Nephron progenitor cell (in vitro differentiated cells): ENCODE results near the gene SORL1-AS1.
A peak's percentile ranks its signal among the peaks of the same experiment; 100 is the strongest.

Experiments used
- DNase-seq: peaks from one replicate; pipeline ENCODE4 v3.0.0; 2021
- H3K27ac Mint-ChIP-seq: 2 replicates; pipeline ENCODE4 v1.8.0; 2021; ENCODE audit warnings: mild to moderate bottlenecking, moderate library complexity, mixed read lengths
- H3K27me3 Mint-ChIP-seq: 2 replicates; pipeline ENCODE4 v1.8.0; 2021; ENCODE audit warnings: mild to moderate bottlenecking, low read depth, mixed read lengths; ENCODE audit not compliant: poor library complexity
- H3K36me3 Mint-ChIP-seq: 2 replicates; pipeline ENCODE4 v1.8.0; 2021; ENCODE audit warnings: low read depth, mixed read lengths
- H3K4me1 Mint-ChIP-seq: 2 replicates; pipeline ENCODE4 v1.8.0; 2021; ENCODE audit warnings: mixed read lengths
- H3K4me3 Mint-ChIP-seq: 2 replicates; pipeline ENCODE4 v1.8.0; 2021; ENCODE audit warnings: mild to moderate bottlenecking, moderate library complexity, mixed read lengths
- H3K9me3 Mint-ChIP-seq: 2 replicates; pipeline ENCODE4 v1.8.0; 2021; ENCODE audit warnings: mild to moderate bottlenecking, moderate library complexity, mixed read lengths
- TF ChIP-seq, protein P1 (sequence below): fragments of 200-600 bp; sonication (generic); IDR thresholded peaks from 2 replicates; pipeline ENCODE4 v1.5.0; 2021; ENCODE audit warnings: antibody characterized with exemption

SORL1-AS1 gene

DNA sequence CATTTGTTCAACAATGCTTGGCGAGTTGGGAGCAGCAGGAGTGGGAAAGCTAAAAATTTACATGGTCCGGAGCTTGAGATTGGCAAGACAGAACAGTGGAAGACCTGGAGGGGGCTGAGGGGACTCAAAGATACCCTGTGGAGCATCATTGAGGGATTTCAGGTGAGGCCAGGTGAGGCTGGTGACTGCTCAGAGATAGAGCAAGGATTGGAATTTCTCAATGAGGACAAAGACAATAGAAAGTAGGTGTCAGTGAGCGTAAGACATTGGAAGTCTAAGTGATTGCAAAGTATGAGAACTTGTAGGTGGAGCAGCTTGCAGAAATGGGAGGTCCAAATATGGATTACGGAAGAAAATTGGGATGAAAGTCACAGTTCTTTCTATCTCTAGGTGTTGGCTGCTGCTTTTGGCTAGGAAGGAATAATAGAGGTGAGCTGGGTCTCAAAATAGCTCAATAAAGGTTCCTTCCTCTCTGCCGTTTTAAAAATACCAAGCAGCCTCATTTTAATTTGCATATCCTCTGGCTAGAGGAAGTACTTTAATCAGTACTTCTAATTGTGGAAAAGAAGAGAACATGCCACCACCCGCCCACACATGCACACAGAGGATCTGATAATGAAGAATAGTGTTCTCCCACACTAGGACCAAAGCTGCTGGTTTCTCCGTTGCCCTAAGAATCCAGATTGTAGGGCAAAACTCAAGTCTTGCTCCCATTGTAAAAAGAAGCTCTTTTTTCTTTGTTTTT is 41.8 kb upstream of the SORL1-AS1 start:
- Mint-ChIP-seq H3K4me3 (no peak overlapping the region), H3K4me1 (peaks cover 14% of the 10 kb centered on the region), H3K9me3 (peaks cover 4% of the 10 kb centered on the region), H3K27ac (no peak overlapping the region), H3K27me3 (no peaks in the 10 kb centered on the region), H3K36me3 (peaks cover 79% of the 10 kb centered on the region)
- TF ChIP-seq, protein P1, sequence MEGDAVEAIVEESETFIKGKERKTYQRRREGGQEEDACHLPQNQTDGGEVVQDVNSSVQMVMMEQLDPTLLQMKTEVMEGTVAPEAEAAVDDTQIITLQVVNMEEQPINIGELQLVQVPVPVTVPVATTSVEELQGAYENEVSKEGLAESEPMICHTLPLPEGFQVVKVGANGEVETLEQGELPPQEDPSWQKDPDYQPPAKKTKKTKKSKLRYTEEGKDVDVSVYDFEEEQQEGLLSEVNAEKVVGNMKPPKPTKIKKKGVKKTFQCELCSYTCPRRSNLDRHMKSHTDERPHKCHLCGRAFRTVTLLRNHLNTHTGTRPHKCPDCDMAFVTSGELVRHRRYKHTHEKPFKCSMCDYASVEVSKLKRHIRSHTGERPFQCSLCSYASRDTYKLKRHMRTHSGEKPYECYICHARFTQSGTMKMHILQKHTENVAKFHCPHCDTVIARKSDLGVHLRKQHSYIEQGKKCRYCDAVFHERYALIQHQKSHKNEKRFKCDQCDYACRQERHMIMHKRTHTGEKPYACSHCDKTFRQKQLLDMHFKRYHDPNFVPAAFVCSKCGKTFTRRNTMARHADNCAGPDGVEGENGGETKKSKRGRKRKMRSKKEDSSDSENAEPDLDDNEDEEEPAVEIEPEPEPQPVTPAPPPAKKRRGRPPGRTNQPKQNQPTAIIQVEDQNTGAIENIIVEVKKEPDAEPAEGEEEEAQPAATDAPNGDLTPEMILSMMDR: no peak
- no peak for DNase-seq

DNA sequence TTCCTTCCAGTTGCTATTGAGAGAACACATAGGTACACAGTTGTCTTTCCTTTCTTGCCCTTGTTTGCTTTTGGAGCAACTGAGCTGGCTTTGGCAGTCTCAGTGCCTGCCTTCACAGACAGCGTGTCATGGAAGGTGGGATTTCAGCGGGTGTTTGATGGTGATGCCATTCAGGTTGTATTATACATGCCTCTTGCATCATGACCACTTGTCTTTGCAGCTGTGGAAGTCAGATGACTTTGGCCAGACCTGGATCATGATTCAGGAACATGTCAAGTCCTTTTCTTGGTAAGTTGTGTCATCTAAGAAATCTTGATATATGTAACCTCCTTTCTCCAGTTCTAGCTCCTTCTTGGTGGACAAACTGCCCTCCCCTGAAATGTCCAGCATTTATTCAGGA is 37.1 kb upstream of the SORL1-AS1 start:
- DNase-seq: no peak
- no peaks in the 10 kb centered on the region for H3K9me3 Mint-ChIP-seq
- TF ChIP-seq, protein P1: no peak
- H3K4me3 Mint-ChIP-seq: no peak overlapping the region
- no peaks in the 10 kb centered on the region for H3K27me3 Mint-ChIP-seq
- no peak overlapping the region for H3K27ac Mint-ChIP-seq
- H3K4me1 Mint-ChIP-seq: peaks cover 41% of the 10 kb centered on the region
- H3K36me3 Mint-ChIP-seq: peaks cover 67% of the 10 kb centered on the region

DNA sequence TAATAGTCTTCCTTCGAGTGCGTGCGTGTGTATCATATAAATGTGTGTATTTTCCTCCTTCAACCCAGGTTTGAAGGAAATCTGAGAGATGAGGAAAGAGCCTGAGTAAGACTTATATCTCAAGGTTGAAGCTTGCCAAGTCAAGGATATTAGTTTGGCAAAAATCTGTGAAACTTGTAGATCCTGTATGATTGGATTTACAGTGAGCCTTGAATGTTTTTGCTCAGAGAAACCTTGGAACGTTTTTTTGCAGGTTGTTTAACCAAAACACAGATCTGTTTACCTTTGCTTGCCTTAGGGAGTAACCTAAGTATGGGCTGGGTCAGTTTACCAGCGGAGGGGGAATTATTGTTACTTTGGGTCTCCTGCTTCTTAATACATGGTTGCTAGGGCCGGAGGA is 35.9 kb upstream of the SORL1-AS1 start:
- Mint-ChIP-seq H3K27me3 (peaks cover 3% of the 10 kb centered on the region), H3K36me3 (peaks cover 68% of the 10 kb centered on the region), H3K9me3 (no peaks in the 10 kb centered on the region), H3K4me3 (peak overlapping the region; percentile 30), H3K4me1 (peaks cover 49% of the 10 kb centered on the region), H3K27ac (peak overlapping the region; percentile 64)
- no peak for DNase-seq
- TF ChIP-seq, protein P1: no peak

DNA sequence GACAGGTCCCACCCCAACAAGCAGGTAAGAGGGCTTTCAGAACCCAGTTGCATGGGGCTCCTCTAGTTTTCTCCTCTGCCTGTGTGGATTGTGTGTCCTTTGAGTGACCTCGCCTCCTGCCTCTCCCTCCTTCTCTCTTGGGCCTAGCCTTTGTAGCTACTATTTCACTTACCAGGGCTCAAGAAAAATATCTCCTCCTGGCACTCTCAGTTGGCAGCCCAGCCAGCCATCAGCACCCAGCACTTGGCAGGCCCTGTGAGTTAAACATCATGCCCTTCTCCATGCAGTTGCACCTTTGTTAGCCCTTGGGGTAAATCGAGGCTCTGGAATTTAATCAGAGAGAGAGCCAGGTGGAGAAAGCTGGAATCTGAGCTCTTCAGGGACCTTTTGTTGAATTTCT is 35.4 kb upstream of the SORL1-AS1 start:
- Mint-ChIP-seq H3K27me3 (peaks cover 3% of the 10 kb centered on the region), H3K36me3 (peaks cover 65% of the 10 kb centered on the region), H3K4me3 (peak overlapping the region; percentile 30), H3K9me3 (no peaks in the 10 kb centered on the region), H3K4me1 (peaks cover 53% of the 10 kb centered on the region), H3K27ac (peak overlapping the region; percentile 64)
- no peak for DNase-seq
- TF ChIP-seq, protein P1: no peak

DNA sequence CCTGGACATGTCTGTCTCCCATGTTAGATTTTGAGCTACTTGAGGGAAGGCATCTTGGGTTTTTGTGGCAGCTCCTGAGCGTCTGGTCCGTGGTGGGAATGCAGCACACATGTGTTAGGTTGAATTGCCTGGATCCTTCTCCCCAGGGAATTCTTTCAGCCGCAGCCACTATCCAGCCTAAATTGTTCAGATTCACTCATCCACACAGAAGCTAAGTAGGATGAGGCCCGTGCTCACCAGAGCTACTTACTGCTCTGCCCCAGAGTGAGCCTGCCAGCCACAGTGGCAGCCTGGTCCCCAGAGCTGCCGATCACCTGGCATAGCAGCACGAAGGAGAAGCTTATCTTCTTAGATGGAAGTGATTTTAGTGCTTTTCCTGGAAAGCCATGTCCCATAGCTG is 34.4 kb upstream of the SORL1-AS1 start:
- H3K9me3 Mint-ChIP-seq: no peaks in the 10 kb centered on the region
- TF ChIP-seq, protein P1: no peak
- H3K27ac Mint-ChIP-seq: peak overlapping the region; percentile 49
- H3K4me1 Mint-ChIP-seq: peaks cover 63% of the 10 kb centered on the region
- DNase-seq: no peak
- peaks cover 3% of the 10 kb centered on the region for H3K27me3 Mint-ChIP-seq
- H3K4me3 Mint-ChIP-seq: no peak overlapping the region
- H3K36me3 Mint-ChIP-seq: peaks cover 65% of the 10 kb centered on the region

DNA sequence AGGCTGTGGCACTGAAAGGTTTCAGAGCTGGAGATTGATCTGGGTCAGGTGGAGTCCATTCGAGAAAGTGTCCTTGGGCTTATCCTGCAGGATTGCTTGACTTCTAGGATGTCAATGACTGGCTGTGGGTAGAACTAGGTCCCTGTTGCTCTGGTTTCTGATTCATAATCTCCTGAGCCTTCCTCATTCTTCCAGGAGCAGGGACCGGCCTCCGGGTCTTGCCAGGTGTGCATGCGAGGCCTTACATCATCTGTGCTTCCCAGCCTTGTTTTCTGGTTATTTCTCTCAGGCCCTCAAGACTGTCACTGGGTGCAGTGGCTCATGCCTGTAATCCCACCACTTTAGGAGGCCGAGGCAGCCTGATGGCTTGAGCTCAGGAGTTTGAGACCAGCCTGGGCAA is 33.3 kb upstream of the SORL1-AS1 start:
- Mint-ChIP-seq H3K36me3 (peaks cover 56% of the 10 kb centered on the region), H3K27me3 (peaks cover 3% of the 10 kb centered on the region), H3K27ac (no peak overlapping the region), H3K4me3 (no peak overlapping the region), H3K4me1 (peaks cover 68% of the 10 kb centered on the region), H3K9me3 (no peaks in the 10 kb centered on the region)
- TF ChIP-seq, protein P1: no peak
- no peak for DNase-seq
